CD4-positive, alpha-beta T cell treated with Interleukin-1 beta for 1 hour (primary cell): ENCODE measurements around the gene SLFN13.
A peak's percentile ranks its signal among the peaks of the same experiment; 100 is the strongest.
"Not testable (repeated sequence)": the region's sequence is repeated elsewhere in the genome, so short reads cannot be mapped to it uniquely, and the experiment has no call there.

Source experiments
- DNase-seq, 2 donors: peaks; one replicate each; pipeline ENCODE4 v3.0.0-alpha.2; 2020 to 2022

Gene SLFN13

GRCh38 chr17:35448214-35448898, at the start of gene SLFN13:
Gene SLFN13, minus strand, starts transcription at chr17:35448766. Its CDS starts 3,086 bp downstream, at chr17:35445680.
- DNase-seq: peak; percentile 84 to 85

- DNase-seq: no peak
Observed at GRCh38 chr17:35496451-35497290, 48.1 kb upstream of the SLFN13 start.

GRCh38 chr17:35493040-35493439, 44.5 kb upstream of the SLFN13 start:
- no peak for DNase-seq

- DNase-seq: no peak
Observed at GRCh38 chr17:35491417-35491816, 42.9 kb upstream of the SLFN13 start.

- DNase-seq: no peak
Observed at GRCh38 chr17:35489944-35490343, 41.4 kb upstream of the SLFN13 start.

GRCh38 chr17:35488991-35489390, 40.4 kb upstream of the SLFN13 start:
- DNase-seq: no peak

- DNase-seq: peak; percentile 71 to 76
Observed at GRCh38 chr17:35486920-35487732, 38.6 kb upstream of the SLFN13 start.

GRCh38 chr17:35479271-35479670, 30.7 kb upstream of the SLFN13 start:
- no peak for DNase-seq

- no peak for DNase-seq
Observed at GRCh38 chr17:35477248-35477647, 28.7 kb upstream of the SLFN13 start.

GRCh38 chr17:35476283-35476820, 27.8 kb upstream of the SLFN13 start:
- no peak for DNase-seq

GRCh38 chr17:35468475-35468874, 19.9 kb upstream of the SLFN13 start:
- DNase-seq: no peak

- peak; percentile 34 to 49 for DNase-seq
Observed at GRCh38 chr17:35467824-35468223, 19.3 kb upstream of the SLFN13 start.

GRCh38 chr17:35460354-35460851, 11.8 kb upstream of the SLFN13 start:
- DNase-seq: peak; percentile 81 to 87

- DNase-seq: not testable (repeated sequence)
Observed at GRCh38 chr17:35454035-35454434, 5.5 kb upstream of the SLFN13 start.

- no peak for DNase-seq
Observed at GRCh38 chr17:35453171-35453570, 4.6 kb upstream of the SLFN13 start.

GRCh38 chr17:35449371-35449931, 885 bp upstream of the SLFN13 start:
- peak in 1 of 2 donors; percentile 53 for DNase-seq

- DNase-seq: no peak
Observed at GRCh38 chr17:35448899-35449227, 297 bp upstream of the SLFN13 start.

GRCh38 chr17:35447499-35447898, 1.1 kb downstream of the SLFN13 start:
- DNase-seq: no peak

- no peak for DNase-seq
Observed at GRCh38 chr17:35438433-35438832, 10.1 kb downstream of the SLFN13 start.

GRCh38 chr17:35433075-35433894, 15.3 kb downstream of the SLFN13 start:
- peak; percentile 51 to 63 for DNase-seq
